Neural cell (in vitro differentiated cells): ENCODE data around the gene EBF3.

Experiments
- EP300 ChIP-seq: fragments of 450-650 bp; conservative IDR thresholded peaks from 2 replicates; pipeline ENCODE4 v1.6.1; 2014; ENCODE audit warnings: antibody characterized with exemption, mild to moderate bottlenecking, moderate library complexity; ENCODE audit not compliant: poor library complexity, severe bottlenecking
- EZH2 ChIP-seq: fragments of 200-600, 300-800 bp; shearing (Covaris generic), sonication (generic); IDR thresholded peaks from 2 replicates; pipeline ENCODE4 v1.6.1; 2014; ENCODE audit warnings: antibody characterized with exemption, low read length, borderline replicate concordance, mild to moderate bottlenecking; ENCODE audit not compliant: insufficient read depth, poor library complexity, severe bottlenecking
- POLR2AphosphoS5 ChIP-seq: IDR thresholded peaks from 2 replicates; pipeline ENCODE4 v1.6.1; 2012
- TF ChIP-seq, protein P1 (sequence below): fragments of 450-650 bp; IDR thresholded peaks from 2 replicates; pipeline ENCODE4 v1.5.1; 2014; ENCODE audit warnings: antibody characterized with exemption, mild to moderate bottlenecking, moderate library complexity; ENCODE audit not compliant: poor library complexity, severe bottlenecking
- TF ChIP-seq, protein P2 (sequence below): IDR thresholded peaks from 2 replicates; pipeline ENCODE4 v1.6.1; 2012; ENCODE audit warnings: borderline replicate concordance

DNA sequence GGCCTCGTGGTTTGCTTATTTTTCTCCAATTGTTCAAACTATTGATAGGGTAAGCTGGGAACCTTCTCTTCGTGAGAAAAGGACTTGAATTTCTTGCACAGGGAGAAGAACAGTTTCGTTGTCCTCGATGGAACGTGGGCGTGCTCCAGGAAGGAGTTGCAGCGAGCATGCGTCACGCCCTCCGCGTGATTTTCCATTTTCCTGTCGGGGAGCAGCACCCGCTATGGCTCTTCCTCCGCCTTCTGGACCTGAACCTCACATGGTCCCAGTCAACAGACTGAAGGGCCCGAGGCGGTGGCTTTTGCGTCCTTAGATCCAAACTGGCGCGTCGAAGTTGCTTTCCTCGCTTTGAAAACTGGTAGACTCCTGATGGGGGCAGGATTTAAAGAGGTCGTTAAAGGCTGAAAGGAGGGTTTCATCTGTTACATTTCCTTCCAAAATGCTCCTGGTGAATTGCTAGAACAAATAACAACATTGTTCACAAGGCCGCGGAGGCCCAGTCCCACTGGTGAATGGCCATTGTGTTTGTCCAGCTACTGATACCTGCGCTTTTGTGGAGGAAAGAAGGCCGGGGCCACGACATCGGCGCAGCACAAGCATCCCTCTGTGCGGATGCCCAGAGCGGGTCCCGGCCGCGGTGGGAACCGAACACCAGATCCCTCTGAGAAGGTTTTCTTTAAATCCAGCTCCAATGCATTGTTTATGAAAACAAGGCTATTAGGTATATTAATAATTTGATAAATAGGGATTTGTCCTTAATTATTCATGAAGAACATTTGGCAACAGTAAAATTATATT is 75.9 kb downstream of the EBF3 start:
- TF ChIP-seq, protein P1, sequence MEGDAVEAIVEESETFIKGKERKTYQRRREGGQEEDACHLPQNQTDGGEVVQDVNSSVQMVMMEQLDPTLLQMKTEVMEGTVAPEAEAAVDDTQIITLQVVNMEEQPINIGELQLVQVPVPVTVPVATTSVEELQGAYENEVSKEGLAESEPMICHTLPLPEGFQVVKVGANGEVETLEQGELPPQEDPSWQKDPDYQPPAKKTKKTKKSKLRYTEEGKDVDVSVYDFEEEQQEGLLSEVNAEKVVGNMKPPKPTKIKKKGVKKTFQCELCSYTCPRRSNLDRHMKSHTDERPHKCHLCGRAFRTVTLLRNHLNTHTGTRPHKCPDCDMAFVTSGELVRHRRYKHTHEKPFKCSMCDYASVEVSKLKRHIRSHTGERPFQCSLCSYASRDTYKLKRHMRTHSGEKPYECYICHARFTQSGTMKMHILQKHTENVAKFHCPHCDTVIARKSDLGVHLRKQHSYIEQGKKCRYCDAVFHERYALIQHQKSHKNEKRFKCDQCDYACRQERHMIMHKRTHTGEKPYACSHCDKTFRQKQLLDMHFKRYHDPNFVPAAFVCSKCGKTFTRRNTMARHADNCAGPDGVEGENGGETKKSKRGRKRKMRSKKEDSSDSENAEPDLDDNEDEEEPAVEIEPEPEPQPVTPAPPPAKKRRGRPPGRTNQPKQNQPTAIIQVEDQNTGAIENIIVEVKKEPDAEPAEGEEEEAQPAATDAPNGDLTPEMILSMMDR: no peak
- TF ChIP-seq EZH2 (no peak), EP300 (no peak), POLR2AphosphoS5 (no peak)
- TF ChIP-seq, protein P2, sequence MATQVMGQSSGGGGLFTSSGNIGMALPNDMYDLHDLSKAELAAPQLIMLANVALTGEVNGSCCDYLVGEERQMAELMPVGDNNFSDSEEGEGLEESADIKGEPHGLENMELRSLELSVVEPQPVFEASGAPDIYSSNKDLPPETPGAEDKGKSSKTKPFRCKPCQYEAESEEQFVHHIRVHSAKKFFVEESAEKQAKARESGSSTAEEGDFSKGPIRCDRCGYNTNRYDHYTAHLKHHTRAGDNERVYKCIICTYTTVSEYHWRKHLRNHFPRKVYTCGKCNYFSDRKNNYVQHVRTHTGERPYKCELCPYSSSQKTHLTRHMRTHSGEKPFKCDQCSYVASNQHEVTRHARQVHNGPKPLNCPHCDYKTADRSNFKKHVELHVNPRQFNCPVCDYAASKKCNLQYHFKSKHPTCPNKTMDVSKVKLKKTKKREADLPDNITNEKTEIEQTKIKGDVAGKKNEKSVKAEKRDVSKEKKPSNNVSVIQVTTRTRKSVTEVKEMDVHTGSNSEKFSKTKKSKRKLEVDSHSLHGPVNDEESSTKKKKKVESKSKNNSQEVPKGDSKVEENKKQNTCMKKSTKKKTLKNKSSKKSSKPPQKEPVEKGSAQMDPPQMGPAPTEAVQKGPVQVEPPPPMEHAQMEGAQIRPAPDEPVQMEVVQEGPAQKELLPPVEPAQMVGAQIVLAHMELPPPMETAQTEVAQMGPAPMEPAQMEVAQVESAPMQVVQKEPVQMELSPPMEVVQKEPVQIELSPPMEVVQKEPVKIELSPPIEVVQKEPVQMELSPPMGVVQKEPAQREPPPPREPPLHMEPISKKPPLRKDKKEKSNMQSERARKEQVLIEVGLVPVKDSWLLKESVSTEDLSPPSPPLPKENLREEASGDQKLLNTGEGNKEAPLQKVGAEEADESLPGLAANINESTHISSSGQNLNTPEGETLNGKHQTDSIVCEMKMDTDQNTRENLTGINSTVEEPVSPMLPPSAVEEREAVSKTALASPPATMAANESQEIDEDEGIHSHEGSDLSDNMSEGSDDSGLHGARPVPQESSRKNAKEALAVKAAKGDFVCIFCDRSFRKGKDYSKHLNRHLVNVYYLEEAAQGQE: no peak
